ENCODE results near the gene LRRTM4. TPM values are rescaled to one million over a fixed set of nuclear protein-coding genes. Genes with fewer than 3 reads are reported as not detected.

The LRRTM4 gene
- total RNA-seq, 4 donors from 2014 or later = not detected

DNA sequence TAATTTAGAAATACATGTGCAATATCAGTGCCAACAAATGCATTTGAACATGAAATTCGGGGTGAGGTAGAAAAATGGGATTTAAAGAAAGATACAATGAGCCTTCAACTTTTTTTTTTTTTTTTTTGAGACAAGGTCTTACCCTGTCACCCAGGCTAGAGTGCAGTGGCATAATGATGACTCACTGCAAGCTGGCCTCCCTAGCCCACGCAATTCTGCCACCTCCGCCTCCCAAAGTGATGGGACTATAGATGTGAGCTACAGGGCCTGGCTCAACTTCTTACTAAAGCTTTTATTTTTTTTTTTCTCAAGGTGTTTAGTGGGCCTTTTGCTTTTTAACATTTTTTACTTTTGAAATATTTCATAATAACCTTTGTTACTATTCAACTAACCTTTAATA is 365.6 kb downstream of the LRRTM4 start:
- no peaks in the 10 kb centered on the region for H3K27me3 ChIP-seq
- H3K4me1 ChIP-seq = no peaks in the 10 kb centered on the region
- H3K9me3 ChIP-seq = no peaks in the 10 kb centered on the region
- 91 to 92% methylated on average over 3 of the region's 3 CpGs for WGBS, 2 donors
- intact Hi-C loops (cut with DNase I) = no loop called here
- no peak overlapping the region for H3K27ac ChIP-seq
- DNase-seq = no peak
- H3K4me3 ChIP-seq (replicated peaks in 1 of 3) = no peak overlapping the region
- TF ChIP-seq, protein P1, sequence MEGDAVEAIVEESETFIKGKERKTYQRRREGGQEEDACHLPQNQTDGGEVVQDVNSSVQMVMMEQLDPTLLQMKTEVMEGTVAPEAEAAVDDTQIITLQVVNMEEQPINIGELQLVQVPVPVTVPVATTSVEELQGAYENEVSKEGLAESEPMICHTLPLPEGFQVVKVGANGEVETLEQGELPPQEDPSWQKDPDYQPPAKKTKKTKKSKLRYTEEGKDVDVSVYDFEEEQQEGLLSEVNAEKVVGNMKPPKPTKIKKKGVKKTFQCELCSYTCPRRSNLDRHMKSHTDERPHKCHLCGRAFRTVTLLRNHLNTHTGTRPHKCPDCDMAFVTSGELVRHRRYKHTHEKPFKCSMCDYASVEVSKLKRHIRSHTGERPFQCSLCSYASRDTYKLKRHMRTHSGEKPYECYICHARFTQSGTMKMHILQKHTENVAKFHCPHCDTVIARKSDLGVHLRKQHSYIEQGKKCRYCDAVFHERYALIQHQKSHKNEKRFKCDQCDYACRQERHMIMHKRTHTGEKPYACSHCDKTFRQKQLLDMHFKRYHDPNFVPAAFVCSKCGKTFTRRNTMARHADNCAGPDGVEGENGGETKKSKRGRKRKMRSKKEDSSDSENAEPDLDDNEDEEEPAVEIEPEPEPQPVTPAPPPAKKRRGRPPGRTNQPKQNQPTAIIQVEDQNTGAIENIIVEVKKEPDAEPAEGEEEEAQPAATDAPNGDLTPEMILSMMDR (IDR thresholded peaks at IDR 0.05) = no peak
- TF ChIP-seq POLR2A (IDR thresholded peaks at IDR 0.05) = no peak
- no peaks in the 10 kb centered on the region for H3K36me3 ChIP-seq

DNA sequence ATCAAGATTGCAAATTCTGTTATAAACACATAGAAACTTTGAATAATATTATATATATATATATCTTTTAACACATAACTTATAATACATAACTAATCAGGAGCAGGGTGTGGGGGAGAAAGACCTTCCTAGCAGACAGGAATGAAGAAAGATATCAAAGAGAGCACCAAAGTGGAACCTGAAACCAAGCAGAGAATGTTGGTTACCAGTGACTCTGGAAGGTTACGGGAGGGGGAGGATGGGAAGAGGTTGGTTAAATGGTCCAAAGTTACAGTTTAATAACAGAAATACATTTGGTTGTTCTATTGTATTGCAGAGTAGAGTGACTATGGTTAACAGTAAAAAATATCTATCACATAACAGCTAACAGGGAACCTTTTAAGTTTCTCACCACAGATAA is 366.7 kb downstream of the LRRTM4 start:
- no peaks in the 10 kb centered on the region for H3K9me3 ChIP-seq
- no peak for TF ChIP-seq POLR2A (IDR thresholded peaks at IDR 0.05)
- TF ChIP-seq, protein P1 (IDR thresholded peaks at IDR 0.05) = no peak
- no peaks in the 10 kb centered on the region for H3K36me3 ChIP-seq
- WGBS, 2 donors = 94 to 95% methylated on average over 1 of the region's 1 CpG
- no peak overlapping the region for H3K4me3 ChIP-seq (replicated peaks in 1 of 3)
- no peak overlapping the region for H3K27ac ChIP-seq
- no peaks in the 10 kb centered on the region for H3K4me1 ChIP-seq
- intact Hi-C loops (cut with DNase I) = no loop called here
- no peaks in the 10 kb centered on the region for H3K27me3 ChIP-seq
- DNase-seq = no peak

DNA sequence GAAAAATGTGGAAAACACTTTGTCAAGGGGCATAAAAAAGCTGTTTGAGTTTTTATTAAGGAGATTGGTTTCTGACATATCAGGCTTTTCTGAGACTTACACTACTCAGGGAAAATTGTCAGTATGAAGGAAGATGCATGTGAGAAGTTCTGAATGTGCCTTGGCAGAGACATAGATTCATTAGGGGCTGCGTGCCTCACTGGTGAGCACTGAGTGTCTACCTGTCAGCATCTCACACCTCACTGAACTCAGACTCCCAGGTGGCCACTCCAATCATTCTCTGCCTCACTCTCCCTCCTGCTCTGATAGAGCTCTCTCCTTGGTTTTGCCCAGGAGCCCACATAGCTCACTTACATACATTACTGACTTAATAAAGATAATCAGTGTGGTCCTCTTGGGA is 372.6 kb downstream of the LRRTM4 start:
- no peaks in the 10 kb centered on the region for H3K36me3 ChIP-seq
- 68 to 77% methylated on average over 1 of the region's 1 CpG for WGBS, 2 donors
- H3K9me3 ChIP-seq = no peaks in the 10 kb centered on the region
- H3K27ac ChIP-seq = no peak overlapping the region
- no peak for DNase-seq
- TF ChIP-seq, protein P1 (IDR thresholded peaks at IDR 0.05) = no peak
- no peak for TF ChIP-seq POLR2A (IDR thresholded peaks at IDR 0.05)
- no peaks in the 10 kb centered on the region for H3K4me1 ChIP-seq
- no peak overlapping the region for H3K4me3 ChIP-seq (replicated peaks in 1 of 3)
- H3K27me3 ChIP-seq = no peaks in the 10 kb centered on the region
- intact Hi-C loops (cut with DNase I) = no loop called here

DNA sequence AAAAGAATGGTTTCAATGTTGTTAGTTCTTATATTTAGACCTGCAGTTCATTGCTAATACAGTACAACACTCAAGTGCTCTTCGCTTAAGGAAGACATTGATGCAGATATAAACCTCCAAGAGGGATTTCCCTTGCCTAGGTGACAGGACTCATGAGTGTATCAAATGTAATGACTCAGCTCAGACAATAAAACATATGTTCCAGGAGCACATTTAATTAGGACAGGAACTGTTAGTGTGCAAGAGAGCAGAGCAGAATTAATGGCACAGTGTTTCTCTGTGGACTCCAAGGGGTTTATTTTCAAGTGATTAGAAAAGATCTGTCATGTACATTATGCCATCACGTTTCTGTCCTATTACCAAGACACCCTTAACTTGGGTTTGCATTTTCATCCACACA is 375.0 kb downstream of the LRRTM4 start:
- H3K27me3 ChIP-seq = no peaks in the 10 kb centered on the region
- H3K9me3 ChIP-seq = no peaks in the 10 kb centered on the region
- intact Hi-C loops (cut with DNase I) = no loop called here
- no peak overlapping the region for H3K4me3 ChIP-seq (replicated peaks in 1 of 3)
- no peaks in the 10 kb centered on the region for H3K36me3 ChIP-seq
- H3K27ac ChIP-seq = no peak overlapping the region
- TF ChIP-seq POLR2A (IDR thresholded peaks at IDR 0.05) = no peak
- TF ChIP-seq, protein P1 (IDR thresholded peaks at IDR 0.05) = no peak
- no peak for DNase-seq
- no peaks in the 10 kb centered on the region for H3K4me1 ChIP-seq
- 72 to 80% methylated on average over 2 of the region's 2 CpGs for WGBS, 2 donors

DNA sequence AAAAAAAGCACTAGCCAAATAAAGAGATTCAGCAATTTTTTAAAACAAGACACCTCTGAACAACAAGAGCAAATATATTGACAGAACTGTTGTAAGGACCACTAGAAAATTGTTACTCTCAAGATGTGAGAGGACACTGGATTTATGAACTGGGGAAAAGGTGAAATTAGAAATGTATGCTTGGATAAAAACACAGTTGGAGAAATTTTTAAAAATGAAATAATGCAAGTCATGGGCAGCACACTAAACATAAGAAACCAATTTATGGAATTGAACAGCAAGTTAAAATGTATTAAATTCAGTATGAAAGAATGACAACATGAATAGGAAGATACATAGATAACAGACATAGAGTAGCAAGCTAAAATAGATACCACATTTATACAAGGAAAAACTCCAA is 377.4 kb downstream of the LRRTM4 start:
- intact Hi-C loops (cut with DNase I) = no loop called here
- no peak for DNase-seq

More for the DNA sequence above, 377.4 kb downstream of the LRRTM4 start:
- H3K9me3 ChIP-seq = no peaks in the 10 kb centered on the region
- H3K27ac ChIP-seq = no peak overlapping the region
- TF ChIP-seq, protein P1 (IDR thresholded peaks at IDR 0.05) = no peak
- no peak for TF ChIP-seq POLR2A (IDR thresholded peaks at IDR 0.05)
- H3K27me3 ChIP-seq = no peaks in the 10 kb centered on the region
- no peaks in the 10 kb centered on the region for H3K36me3 ChIP-seq
- no peak overlapping the region for H3K4me3 ChIP-seq (replicated peaks in 1 of 3)
- H3K4me1 ChIP-seq = no peaks in the 10 kb centered on the region

Measured in thyroid gland (tissue), 4 donors.